ENCODE measurements around the gene ZBED6.

The ZBED6 gene

GRCh38 chr1:203843435-203843834 is 48.0 kb downstream of the ZBED6 start:
- Histone ChIP-seq H3F3A (ENCODE audit: insufficient read depth, low read length) (no peaks in the 10 kb centered on the region), H3K9me3 (replicated peaks; ENCODE audit: insufficient read depth, low read length) (no peaks in the 10 kb centered on the region), H3K4me1 (ENCODE audit: low read length) (no peaks in the 10 kb centered on the region), H3K4me2 (ENCODE audit: low read depth, low read length) (no peak overlapping the region), H3K27me3 (replicated peaks; ENCODE audit: insufficient read depth, low read length) (no peaks in the 10 kb centered on the region), H3K4me3 (ENCODE audit: low read length) (no peak overlapping the region), H4K20me1 (ENCODE audit: insufficient read depth, low read length) (no peaks in the 10 kb centered on the region), H3K79me2 (ENCODE audit: low read length) (peaks cover 5% of the 10 kb centered on the region; the same call in 1 of the 2 replicates), H3K36me3 (replicated peaks; ENCODE audit: insufficient read depth, low read length) (peaks cover 15% of the 10 kb centered on the region; the same call in 1 of the 2 replicates), H2AFZ (ENCODE audit: low read length) (no peak overlapping the region), H3K9me2 (replicated peaks; ENCODE audit: insufficient read depth, low read length) (no peaks in the 10 kb centered on the region), H3K9ac (ENCODE audit: low read length) (no peak overlapping the region), H3K27ac (ENCODE audit: low read length) (no peak overlapping the region)
- no peak for DNase-seq
- TF ChIP-seq, protein P1, sequence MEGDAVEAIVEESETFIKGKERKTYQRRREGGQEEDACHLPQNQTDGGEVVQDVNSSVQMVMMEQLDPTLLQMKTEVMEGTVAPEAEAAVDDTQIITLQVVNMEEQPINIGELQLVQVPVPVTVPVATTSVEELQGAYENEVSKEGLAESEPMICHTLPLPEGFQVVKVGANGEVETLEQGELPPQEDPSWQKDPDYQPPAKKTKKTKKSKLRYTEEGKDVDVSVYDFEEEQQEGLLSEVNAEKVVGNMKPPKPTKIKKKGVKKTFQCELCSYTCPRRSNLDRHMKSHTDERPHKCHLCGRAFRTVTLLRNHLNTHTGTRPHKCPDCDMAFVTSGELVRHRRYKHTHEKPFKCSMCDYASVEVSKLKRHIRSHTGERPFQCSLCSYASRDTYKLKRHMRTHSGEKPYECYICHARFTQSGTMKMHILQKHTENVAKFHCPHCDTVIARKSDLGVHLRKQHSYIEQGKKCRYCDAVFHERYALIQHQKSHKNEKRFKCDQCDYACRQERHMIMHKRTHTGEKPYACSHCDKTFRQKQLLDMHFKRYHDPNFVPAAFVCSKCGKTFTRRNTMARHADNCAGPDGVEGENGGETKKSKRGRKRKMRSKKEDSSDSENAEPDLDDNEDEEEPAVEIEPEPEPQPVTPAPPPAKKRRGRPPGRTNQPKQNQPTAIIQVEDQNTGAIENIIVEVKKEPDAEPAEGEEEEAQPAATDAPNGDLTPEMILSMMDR (IDR thresholded peaks at IDR 0.05; ENCODE audit: low read length): no peak
- TF ChIP-seq EZH2 (optimal IDR thresholded peaks at IDR 0.05; ENCODE audit: low read depth, low read length): no peak
- no peak for TF ChIP-seq EZH2phosphoT487 (IDR thresholded peaks at IDR 0.05; ENCODE audit: low read length)

All from MM.1S (cell line).